Stimulated activated memory B cell treated with anti-CD40 and anti-IgM and Interleukin-4, amounts not matched to agents 10 μg/mL and 1 μg/mL and 100 μg/mL, for 72 hours (primary cell): Measurements from ENCODE around the gene ABLIM3.
A peak's percentile ranks its signal among the peaks of the same experiment; 100 is the strongest.
"Not testable (repeated sequence)": the region's sequence is repeated elsewhere in the genome, so short reads cannot be mapped to it uniquely, and the experiment has no call there.

ENCODE experiments used
- ATAC-seq: fragments of 150-1000 bp; cut with Tn5 transposase; 2 replicates; pipeline ENCODE4 v1.10.0; 2021
- H3K27ac Mint-ChIP-seq: one replicate; pipeline ENCODE4 v1.8.0; 2022; ENCODE audit warnings: mild to moderate bottlenecking, mixed read lengths
- H3K27me3 Mint-ChIP-seq: one replicate; pipeline ENCODE4 v1.8.0; 2022; ENCODE audit warnings: mixed read lengths
- H3K36me3 Mint-ChIP-seq: one replicate; pipeline ENCODE4 v1.8.0; 2022; ENCODE audit warnings: mixed read lengths
- H3K4me1 Mint-ChIP-seq: one replicate; pipeline ENCODE4 v1.8.0; 2022; ENCODE audit warnings: mixed read lengths
- H3K4me3 Mint-ChIP-seq: one replicate; pipeline ENCODE4 v1.8.0; 2022; ENCODE audit warnings: mild to moderate bottlenecking, moderate library complexity, mixed read lengths
- H3K9me3 Mint-ChIP-seq: one replicate; pipeline ENCODE4 v1.8.0; 2022; ENCODE audit warnings: mixed read lengths

ABLIM3 gene

DNA sequence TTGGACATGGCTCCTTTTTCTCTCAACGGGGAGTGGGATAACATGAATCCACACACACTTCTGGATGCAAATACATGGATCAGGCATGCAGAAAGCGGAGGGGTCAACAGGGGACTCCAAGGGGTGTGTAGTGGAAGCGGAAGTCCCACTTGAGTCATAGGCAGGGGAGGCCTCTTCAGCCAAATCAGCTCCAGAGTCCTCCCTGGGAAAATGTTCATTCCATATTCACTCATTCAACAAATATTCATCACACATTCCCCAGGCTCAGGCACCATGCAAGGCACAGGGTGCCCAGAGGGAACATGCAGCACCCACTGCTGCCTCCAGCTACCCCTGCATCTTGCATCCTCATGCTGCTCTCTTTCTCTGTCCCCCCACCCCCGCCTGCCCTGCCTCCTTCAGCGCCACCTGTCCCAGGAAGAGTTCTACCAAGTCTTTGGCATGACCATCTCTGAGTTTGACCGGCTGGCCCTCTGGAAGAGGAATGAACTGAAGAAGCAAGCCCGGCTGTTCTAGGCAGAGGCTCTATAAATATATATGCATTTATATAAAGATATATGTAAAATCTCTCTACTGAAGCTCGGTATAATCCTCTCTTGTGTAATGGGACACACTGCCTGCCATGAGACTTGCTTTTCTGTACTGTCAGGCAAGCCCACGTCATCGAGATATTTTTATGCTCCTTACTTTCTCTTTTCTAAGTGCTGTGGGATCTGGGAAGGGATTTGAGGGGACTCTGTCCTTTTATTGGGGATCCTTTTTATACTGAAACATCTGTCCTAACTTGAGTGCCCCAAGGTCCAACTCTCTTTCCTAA lies 116.8 kb downstream of the ABLIM3 start:
- Mint-ChIP-seq H3K4me1 (no peaks in the 10 kb centered on the region), H3K27me3 (peaks cover 36% of the 10 kb centered on the region), H3K4me3 (no peak overlapping the region), H3K27ac (no peak overlapping the region), H3K36me3 (no peaks in the 10 kb centered on the region), H3K9me3 (no peaks in the 10 kb centered on the region)
- no peak for ATAC-seq

DNA sequence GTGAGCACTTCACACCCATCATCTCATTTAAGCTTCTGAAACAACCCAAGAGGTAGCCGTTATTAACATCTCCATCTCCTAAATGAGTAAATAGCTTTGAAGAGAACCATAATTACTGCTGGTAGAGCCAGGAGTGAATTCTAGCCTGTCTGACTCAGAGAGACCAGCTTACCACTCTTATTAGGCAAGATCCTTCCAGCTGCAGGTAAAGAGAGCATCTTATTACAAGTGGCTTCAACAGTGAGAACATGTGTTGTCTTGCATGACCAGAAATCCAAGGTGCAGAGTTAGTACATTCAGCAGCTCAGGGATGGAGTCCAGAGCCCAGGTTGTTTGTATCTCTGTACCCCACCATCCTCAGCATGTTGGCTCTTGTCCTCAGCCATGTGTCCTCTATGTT lies 119.5 kb downstream of the ABLIM3 start:
- Mint-ChIP-seq H3K27ac (no peak overlapping the region), H3K27me3 (peaks cover 28% of the 10 kb centered on the region), H3K4me3 (no peak overlapping the region), H3K36me3 (no peaks in the 10 kb centered on the region), H3K4me1 (peaks cover 11% of the 10 kb centered on the region), H3K9me3 (no peaks in the 10 kb centered on the region)
- no peak for ATAC-seq

DNA sequence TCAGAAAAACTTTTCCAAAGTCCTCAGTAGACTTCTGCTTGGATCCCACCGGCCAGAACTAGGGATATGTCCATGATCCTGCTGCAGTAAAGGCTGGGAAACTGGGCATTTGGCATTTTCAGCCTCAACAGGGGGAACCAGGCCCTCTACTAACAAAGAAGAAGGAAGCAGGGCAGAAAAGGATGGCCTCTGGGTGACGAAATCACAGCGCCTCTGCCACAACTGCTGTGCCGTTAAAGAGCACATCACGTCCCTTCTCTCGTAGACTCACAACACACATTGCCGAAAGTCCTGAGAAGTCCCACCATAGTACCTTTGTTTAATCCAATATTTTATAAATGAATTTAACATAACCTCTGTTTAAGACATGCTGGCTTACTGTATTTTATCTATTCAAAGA lies 120.0 kb downstream of the ABLIM3 start:
- ATAC-seq, result no peak
- Mint-ChIP-seq H3K4me1 (peaks cover 11% of the 10 kb centered on the region), H3K4me3 (no peak overlapping the region), H3K27me3 (peaks cover 28% of the 10 kb centered on the region), H3K27ac (no peak overlapping the region), H3K36me3 (no peaks in the 10 kb centered on the region), H3K9me3 (no peaks in the 10 kb centered on the region)

- peaks cover 33% of the 10 kb centered on the region for H3K27me3 Mint-ChIP-seq
Measured at GRCh38 chr5:149262315-149262714, 121.0 kb downstream of the ABLIM3 start.

DNA sequence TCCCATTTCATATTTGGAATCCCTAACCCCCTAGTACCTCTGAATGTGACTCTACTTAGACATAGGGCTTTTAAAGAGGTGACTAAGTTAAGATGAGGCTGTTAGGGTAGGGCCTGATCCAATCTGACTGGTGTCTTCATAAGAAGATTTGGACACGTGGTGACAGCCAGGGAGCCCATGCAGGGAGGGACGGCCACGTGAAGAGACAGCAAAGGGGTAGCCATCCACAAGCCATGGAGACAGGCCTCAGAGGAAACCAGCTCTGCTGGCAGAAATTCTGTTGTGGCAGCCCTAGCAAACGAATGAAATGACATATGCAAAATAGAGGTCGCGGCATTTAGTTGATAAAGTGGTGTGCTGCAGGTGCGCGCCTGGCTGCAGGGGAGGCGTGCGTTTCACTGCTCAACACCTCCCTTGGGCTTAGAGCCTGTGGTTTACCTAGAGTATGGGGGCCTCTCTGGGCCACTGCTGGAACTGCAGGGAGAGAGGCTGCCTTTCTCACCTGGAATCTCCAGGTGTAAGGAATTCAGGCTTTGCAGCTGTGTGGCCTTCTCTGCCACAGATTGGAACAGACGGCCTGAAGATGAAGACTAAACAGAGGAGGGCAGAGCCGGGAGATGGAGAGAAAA lies 123.3 kb downstream of the ABLIM3 start:
- H3K4me1 Mint-ChIP-seq, result peaks cover 11% of the 10 kb centered on the region
- peaks cover 9% of the 10 kb centered on the region for H3K9me3 Mint-ChIP-seq
- H3K27ac Mint-ChIP-seq, result no peak overlapping the region

More at GRCh38 chr5:149262315-149262714, 121.0 kb downstream of the ABLIM3 start:
- H3K4me1 Mint-ChIP-seq, result peaks cover 11% of the 10 kb centered on the region
- H3K4me3 Mint-ChIP-seq, result no peak overlapping the region
- H3K36me3 Mint-ChIP-seq, result no peaks in the 10 kb centered on the region
- no peak for ATAC-seq
- no peak overlapping the region for H3K27ac Mint-ChIP-seq
- peaks cover 2% of the 10 kb centered on the region for H3K9me3 Mint-ChIP-seq

GRCh38 chr5:149265068-149265465 lies 123.8 kb downstream of the ABLIM3 start:
- Mint-ChIP-seq H3K4me1 (peaks cover 11% of the 10 kb centered on the region), H3K36me3 (no peaks in the 10 kb centered on the region), H3K27me3 (peaks cover 18% of the 10 kb centered on the region), H3K4me3 (no peak overlapping the region), H3K27ac (no peak overlapping the region), H3K9me3 (peaks cover 9% of the 10 kb centered on the region)
- no peak for ATAC-seq

More for the DNA sequence above, 123.3 kb downstream of the ABLIM3 start:
- peak; percentile 92 for ATAC-seq
- Mint-ChIP-seq H3K27me3 (peaks cover 23% of the 10 kb centered on the region), H3K4me3 (no peak overlapping the region), H3K36me3 (no peaks in the 10 kb centered on the region)

- no peaks in the 10 kb centered on the region for H3K36me3 Mint-ChIP-seq
- H3K27me3 Mint-ChIP-seq, result peaks cover 13% of the 10 kb centered on the region
- no peak for ATAC-seq
- H3K9me3 Mint-ChIP-seq, result peaks cover 9% of the 10 kb centered on the region
- peaks cover 11% of the 10 kb centered on the region for H3K4me1 Mint-ChIP-seq
- H3K27ac Mint-ChIP-seq, result no peak overlapping the region
- H3K4me3 Mint-ChIP-seq, result no peak overlapping the region
Measured at GRCh38 chr5:149265597-149265996, 124.3 kb downstream of the ABLIM3 start.

- H3K9me3 Mint-ChIP-seq, result peaks cover 9% of the 10 kb centered on the region
- peaks cover 26% of the 10 kb centered on the region for H3K27me3 Mint-ChIP-seq
- peaks cover 24% of the 10 kb centered on the region for H3K4me1 Mint-ChIP-seq
- no peaks in the 10 kb centered on the region for H3K36me3 Mint-ChIP-seq
- no peak overlapping the region for H3K27ac Mint-ChIP-seq
- no peak overlapping the region for H3K4me3 Mint-ChIP-seq
- ATAC-seq, result no peak
Measured at GRCh38 chr5:149267241-149267973, 126.1 kb downstream of the ABLIM3 start.

- no peaks in the 10 kb centered on the region for H3K36me3 Mint-ChIP-seq
- peaks cover 9% of the 10 kb centered on the region for H3K9me3 Mint-ChIP-seq
- ATAC-seq, result no peak
- H3K27ac Mint-ChIP-seq, result no peak overlapping the region
- H3K4me3 Mint-ChIP-seq, result no peak overlapping the region
- H3K4me1 Mint-ChIP-seq, result peaks cover 25% of the 10 kb centered on the region
- H3K27me3 Mint-ChIP-seq, result peaks cover 43% of the 10 kb centered on the region
Measured at GRCh38 chr5:149268928-149269557, 127.8 kb downstream of the ABLIM3 start.

DNA sequence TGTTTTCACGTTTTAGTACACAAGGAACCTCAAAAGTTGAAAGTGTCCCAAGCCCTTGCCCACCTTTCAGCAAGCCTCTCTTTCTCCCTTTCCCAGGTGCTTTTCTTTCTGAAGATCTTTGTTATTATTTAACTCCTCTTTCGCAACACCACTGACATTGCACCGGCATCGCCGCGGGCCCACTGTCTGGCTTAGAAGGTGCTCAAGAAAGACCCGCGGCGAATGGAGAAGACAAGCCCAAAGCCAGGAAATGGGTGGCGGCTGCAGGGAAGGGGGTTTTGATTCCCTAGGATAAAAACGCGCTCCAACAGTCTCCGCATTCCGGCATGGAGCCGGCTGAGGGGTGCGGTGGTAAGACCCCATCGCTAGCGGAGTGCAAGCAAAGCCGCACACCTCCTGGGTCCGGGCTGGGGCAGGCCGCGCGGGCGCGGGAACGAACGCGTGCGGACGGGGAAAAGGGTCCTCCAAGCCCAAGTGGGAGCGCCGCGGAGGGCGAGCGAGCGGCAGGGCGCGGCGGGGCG lies 130.0 kb downstream of the ABLIM3 start:
- peak; percentile 8 for ATAC-seq
- Mint-ChIP-seq H3K9me3 (peaks cover 9% of the 10 kb centered on the region), H3K36me3 (no peaks in the 10 kb centered on the region), H3K4me1 (peaks cover 14% of the 10 kb centered on the region), H3K27me3 (peaks cover 55% of the 10 kb centered on the region), H3K4me3 (peak overlapping the region; percentile 72), H3K27ac (no peak overlapping the region)

DNA sequence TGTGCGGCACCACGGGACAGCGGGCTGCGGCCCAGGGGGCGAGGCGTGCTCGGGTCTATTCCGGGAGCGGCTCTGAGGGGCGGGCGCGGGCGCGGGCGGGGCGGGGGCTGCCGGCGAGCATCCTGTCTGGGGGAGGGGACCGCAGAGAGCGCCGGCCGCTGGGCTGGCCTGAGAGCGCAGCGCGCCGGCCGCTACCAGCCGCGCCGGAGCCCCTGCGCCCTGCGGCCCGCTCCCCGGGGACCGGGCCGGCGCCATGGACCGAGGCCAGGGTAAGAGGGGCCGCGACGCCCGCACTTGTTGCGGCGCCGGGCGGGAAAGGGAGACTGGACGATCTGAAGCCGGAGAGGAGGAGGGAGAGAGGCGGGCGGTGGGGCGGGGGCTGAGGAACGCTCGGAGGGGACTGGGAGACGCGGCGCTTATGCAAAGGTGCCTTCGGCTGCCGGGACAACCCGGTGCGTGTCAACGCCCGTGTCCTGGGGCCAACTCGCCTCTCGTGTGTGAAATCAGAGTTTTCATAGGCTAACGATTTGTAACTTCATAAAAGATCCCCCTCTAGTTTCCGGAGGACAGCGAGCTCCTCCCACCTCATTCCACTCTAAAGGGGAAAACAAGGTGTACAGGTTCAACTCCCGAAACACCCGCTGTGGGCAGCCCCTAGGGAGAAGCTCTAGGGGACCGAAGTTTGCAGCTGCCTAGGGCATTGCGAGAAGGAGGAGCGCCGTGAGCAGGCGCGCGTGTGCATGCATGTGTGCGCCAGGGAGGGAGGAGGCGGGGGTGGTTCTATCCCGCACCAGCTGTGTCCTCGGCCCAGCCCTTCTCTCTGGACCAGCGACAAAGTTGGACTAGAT lies 130.6 kb downstream of the ABLIM3 start, which contains the start of gene AFAP1L1:
AFAP1L1 (plus strand) TSS at position 144 of the 848 bp plus-strand sequence; CDS start at position 254, 110 bp downstream.
- peak; percentile 74 for ATAC-seq
- Mint-ChIP-seq H3K4me3 (peak within 1 kb of the TSS; percentile 81), H3K36me3 (no peaks in the 10 kb centered on the region), H3K9me3 (peaks cover 9% of the 10 kb centered on the region), H3K27me3 (peaks cover 54% of the 10 kb centered on the region), H3K27ac (no peak within 1 kb of the TSS), H3K4me1 (peaks cover 14% of the 10 kb centered on the region)

DNA sequence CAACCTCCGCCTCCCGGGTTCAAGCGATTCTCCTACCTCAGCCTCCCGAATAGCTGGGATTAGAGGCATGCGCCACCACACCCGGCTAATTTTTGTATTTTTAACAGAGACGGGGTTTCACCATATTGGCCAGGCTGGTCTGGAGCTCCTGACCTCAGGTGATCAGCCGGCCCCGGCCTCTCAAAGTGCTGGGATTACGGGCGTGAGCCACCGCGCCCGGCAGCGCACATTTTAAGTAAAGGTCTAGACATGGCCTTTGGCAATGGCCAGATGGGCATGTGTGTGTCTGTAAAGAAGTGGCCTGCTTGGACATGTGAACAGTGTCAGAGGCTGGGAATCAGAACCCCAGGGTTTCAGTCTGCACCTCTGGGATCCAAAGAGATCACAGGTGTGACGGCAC lies 131.5 kb downstream of the ABLIM3 start:
- not testable (repeated sequence) for ATAC-seq, H3K27ac Mint-ChIP-seq, H3K9me3 Mint-ChIP-seq, H3K4me3 Mint-ChIP-seq, H3K36me3 Mint-ChIP-seq
- Mint-ChIP-seq H3K27me3 (peaks cover 47% of the 10 kb centered on the region), H3K4me1 (peaks cover 14% of the 10 kb centered on the region)

DNA sequence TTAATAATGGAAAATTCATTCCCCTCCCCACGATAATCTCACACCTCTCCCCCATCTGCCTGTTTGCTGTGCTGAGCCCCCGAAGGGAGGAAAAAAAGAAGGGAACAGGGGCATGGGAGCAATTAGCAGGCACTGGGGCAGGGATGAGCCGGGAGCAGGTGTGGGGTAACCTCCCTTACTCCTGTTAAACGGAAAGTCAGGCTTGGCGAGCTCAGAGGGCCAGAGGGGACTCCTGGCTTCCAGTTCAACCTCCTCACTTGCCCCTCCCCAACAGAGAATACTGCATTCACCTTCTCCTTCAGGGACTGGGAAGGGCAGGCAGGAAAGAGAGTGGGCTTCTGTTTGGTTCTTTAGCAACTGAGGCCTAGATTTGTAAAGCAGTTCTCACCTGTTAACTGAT lies 131.9 kb downstream of the ABLIM3 start:
- H3K4me3 Mint-ChIP-seq, result no peak overlapping the region
- H3K9me3 Mint-ChIP-seq, result peaks cover 6% of the 10 kb centered on the region
- ATAC-seq, result no peak
- H3K27me3 Mint-ChIP-seq, result peaks cover 50% of the 10 kb centered on the region
- no peak overlapping the region for H3K27ac Mint-ChIP-seq
- H3K36me3 Mint-ChIP-seq, result no peaks in the 10 kb centered on the region
- peaks cover 14% of the 10 kb centered on the region for H3K4me1 Mint-ChIP-seq

GRCh38 chr5:149273950-149274349 lies 132.7 kb downstream of the ABLIM3 start:
- H3K27me3 Mint-ChIP-seq, result peaks cover 57% of the 10 kb centered on the region
- no peak for ATAC-seq
- H3K4me3 Mint-ChIP-seq, result no peak overlapping the region
- no peak overlapping the region for H3K27ac Mint-ChIP-seq
- peaks cover 14% of the 10 kb centered on the region for H3K4me1 Mint-ChIP-seq
- peaks cover 3% of the 10 kb centered on the region for H3K9me3 Mint-ChIP-seq
- no peaks in the 10 kb centered on the region for H3K36me3 Mint-ChIP-seq
